GM18951 (cell line): ENCODE results near the gene LCE3C.

Experiments used
- POLR2A ChIP-seq: IDR thresholded peaks from 4 replicates; pipeline ENCODE4 v1.6.1; 2011; ENCODE audit warnings: mild to moderate bottlenecking; ENCODE audit not compliant: insufficient read length, insufficient read depth; ENCODE audit errors: extremely low read depth
- in situ Hi-C: fragments of 300-500 bp; cut with MboI; formaldehyde crosslinking; loops from one replicate; pipeline ENCODE4 v1.12.0; 2022; ENCODE audit warnings: low sequenced_read_pairs, mixed read lengths, inconsistent platforms; ENCODE audit not compliant: unreplicated experiment

The LCE3C gene

DNA sequence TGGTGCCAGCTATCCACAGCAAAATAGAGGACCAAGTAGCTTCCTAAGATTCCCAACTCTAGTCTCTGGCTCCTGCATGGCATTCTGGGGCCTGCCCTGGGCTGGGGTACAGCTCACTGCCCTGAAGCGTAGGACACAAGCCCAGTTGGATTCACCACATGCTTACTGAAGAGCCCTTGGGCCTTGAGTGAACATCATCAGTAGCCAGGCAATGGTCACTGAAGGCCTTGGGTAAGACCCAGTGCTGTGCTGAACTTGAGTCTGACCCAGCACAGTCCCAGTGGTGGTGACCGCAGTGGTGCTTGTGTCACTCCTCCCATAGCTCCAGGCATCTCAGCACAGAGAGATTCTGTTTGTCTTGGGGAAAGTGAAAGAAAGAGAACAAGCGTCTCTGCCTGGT, 30.6 kb downstream of the LCE3C start:
- no peak for TF ChIP-seq POLR2A

DNA sequence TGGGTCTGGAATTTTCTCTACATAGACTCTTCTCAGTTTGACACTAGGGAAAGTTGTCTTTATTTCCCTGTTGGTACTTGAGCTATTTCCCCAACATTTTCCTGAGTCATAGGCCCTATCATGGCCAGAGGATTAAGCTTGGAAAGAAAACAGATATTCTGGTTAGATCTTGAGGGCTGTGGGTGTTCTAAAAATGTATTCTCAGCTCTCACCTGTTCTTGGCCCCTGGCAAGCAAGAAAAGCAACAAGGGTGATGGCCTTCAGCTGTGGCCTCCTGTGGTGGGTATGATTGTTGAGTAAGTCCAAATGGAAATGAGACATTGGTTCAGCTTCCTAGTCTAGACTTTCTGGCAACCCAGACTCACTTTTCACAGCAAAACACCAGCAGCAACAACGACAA, 40.3 kb downstream of the LCE3C start:
- no peak for TF ChIP-seq POLR2A
- in situ Hi-C loops = no loop called here

More for the DNA sequence above, 30.6 kb downstream of the LCE3C start:
- in situ Hi-C loops = no loop called here

DNA sequence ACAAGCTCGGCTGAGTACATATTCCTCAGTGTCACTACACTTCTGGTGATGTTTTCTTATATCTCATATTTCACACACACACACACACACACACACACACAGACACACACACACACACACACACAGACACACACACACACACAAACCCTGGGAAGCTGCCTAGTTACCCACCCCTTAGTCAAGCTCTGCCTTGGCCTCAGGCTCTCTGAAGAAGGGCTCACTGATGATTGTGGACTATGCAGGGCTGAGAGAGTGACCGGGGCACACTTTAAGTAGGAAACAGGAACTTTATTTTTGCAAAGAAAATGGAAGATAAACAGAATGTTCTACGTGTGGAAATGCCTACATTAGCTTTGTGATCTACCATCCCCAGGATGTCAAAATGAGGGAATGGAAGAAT, 43.9 kb downstream of the LCE3C start:
- in situ Hi-C loops = no loop called here
- no peak for TF ChIP-seq POLR2A

DNA sequence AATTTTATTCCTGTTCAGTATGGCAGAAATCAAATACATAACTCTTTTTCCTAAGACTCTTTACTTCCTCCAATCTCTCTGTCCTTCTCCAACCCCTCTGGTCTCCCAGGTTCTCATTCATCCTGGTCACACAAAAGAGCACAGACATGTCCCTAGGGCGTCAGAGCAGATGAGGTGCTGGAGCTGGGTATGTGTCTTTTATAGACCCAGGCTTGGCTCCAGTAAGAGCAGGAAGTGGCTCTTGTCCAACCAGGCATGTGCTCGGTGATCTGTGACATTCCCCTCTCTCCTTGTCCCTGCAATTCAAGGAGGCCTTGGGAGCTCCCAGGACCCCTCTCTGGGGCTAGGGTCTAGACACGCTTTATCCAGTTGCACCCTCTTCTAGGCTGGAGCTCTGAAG, 45.1 kb downstream of the LCE3C start:
- in situ Hi-C loops = no loop called here
- TF ChIP-seq POLR2A = no peak

DNA sequence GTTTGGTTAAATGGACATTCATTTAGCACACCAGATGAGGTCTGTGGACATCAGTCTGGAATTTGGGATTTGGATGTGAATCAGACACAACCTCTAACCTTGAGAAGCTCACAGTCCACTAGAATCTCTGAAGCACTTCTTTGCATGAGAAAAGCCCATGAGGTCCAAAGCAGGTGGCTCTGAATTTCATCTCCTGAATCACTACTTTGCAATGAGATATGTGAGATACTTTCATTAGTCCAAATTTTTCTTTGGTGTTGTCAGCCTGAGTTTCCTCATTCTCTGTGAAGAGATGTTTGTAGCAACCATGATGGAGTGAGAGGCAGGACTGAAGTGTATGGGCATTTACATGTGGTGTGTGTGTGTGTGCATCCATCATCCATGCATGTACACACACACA, 46.6 kb downstream of the LCE3C start:
- TF ChIP-seq POLR2A = no peak
- in situ Hi-C loops = no loop called here
